A549 (cell line): ENCODE measurements around the gene PLAAT1. TPM values are rescaled to one million over a fixed set of nuclear protein-coding genes. Genes with fewer than 3 reads are reported as not detected.

Source experiments
- ATAC-seq, 2 experiments: fragments of 200-7000 bp in 1 of 2; fragments of >200 bp in 1 of 2; cut with Nextera tagmentation in 1 of 2; cut with Tn5 transposase in 1 of 2; 3 replicates each; pipeline versions ENCODE4 v1.8.0 to v1.9.1; 2018 to 2020; ENCODE audit warnings: mild to moderate bottlenecking in 1 of 2, moderate library complexity in 1 of 2
- CTCF ChIA-PET: fragments of 300-600 bp; sonication (Branson Sonifier 250); formaldehyde crosslinking; extraction: SDS; loops from one replicate; lab custom pipeline; 2021; ENCODE audit warnings: antibody characterized with exemption, inconsistent platforms; lab: Yijun Ruan, JAX
- POLR2A ChIA-PET: fragments of 350-600 bp; formaldehyde crosslinking; extraction: SDS; loops from one replicate; lab custom pipeline; 2021; ENCODE audit warnings: antibody characterized with exemption, inconsistent platforms; lab: Yijun Ruan, JAX
- DNase-seq, 2 experiments: peaks; one replicate each; pipeline versions ENCODE4 v3.0.0 to v3.0.0-alpha.2; 2011 to 2016; ENCODE audit warnings: low read depth in 1 of 2, low spot score in 1 of 2
- FAIRE-seq: peaks from 2 replicates; lab custom pipeline; 2011; peaks lifted over from hg19 to GRCh38; lab: Jason Lieb, UNC
- H3K27ac ChIP-seq, 2 experiments: fragments of >200 bp; sonication (Bioruptor Twin); formaldehyde crosslinking; 3 replicates each; pipeline ENCODE4 v1.5.1; 2016 to 2017
- H3K4me1 ChIP-seq: fragments of >200 bp; sonication (Bioruptor Twin); formaldehyde crosslinking; 3 replicates; pipeline ENCODE4 v1.6.1; 2016
- H3K4me2 ChIP-seq: fragments of >200 bp; sonication (Bioruptor Twin); formaldehyde crosslinking; 3 replicates; pipeline ENCODE4 v1.6.1; 2016
- H3K4me3 ChIP-seq: fragments of >200 bp; sonication (Bioruptor Twin); formaldehyde crosslinking; 3 replicates; pipeline ENCODE4 v1.5.1; 2016
- H3K9me3 ChIP-seq: fragments of >200 bp; sonication (Bioruptor Twin); formaldehyde crosslinking; 3 replicates; pipeline ENCODE4 v1.6.1; 2016
- BHLHE40 ChIP-seq: IDR thresholded peaks from 2 replicates; pipeline ENCODE4 v1.6.1; 2012; ENCODE audit warnings: low read depth, low read length, inconsistent platforms
- EHMT2 ChIP-seq: fragments of 200-600 bp; sonication (generic); IDR thresholded peaks from 2 replicates; pipeline ENCODE4 v1.6.1; 2016; ENCODE audit warnings: antibody characterized with exemption, low read depth, mild to moderate bottlenecking, moderate library complexity
- EP300 ChIP-seq, 2 experiments: fragments of >200 bp; sonication (Bioruptor Twin); formaldehyde crosslinking; IDR thresholded peaks; 2 replicates in 1 of 2; 3 replicates in 1 of 2; pipeline ENCODE4 v1.6.1; 2016 to 2017
- FOXS1 ChIP-seq: fragments of 250-450 bp; sonication (Bioruptor Pico); IDR thresholded peaks from 2 replicates; pipeline ENCODE4 v1.5.0; 2020; ENCODE audit warnings: mild to moderate bottlenecking, moderate library complexity
- HDAC2 ChIP-seq: fragments of 200-600 bp; sonication (generic); IDR thresholded peaks from 2 replicates; pipeline ENCODE4 v1.6.1; 2016
- HOXB13 ChIP-seq: fragments of 250-450 bp; sonication (Bioruptor Pico); IDR thresholded peaks from 2 replicates; pipeline ENCODE4 v1.5.0; 2020; ENCODE audit warnings: low read depth, mild to moderate bottlenecking, moderate library complexity
- JUN ChIP-seq, 2 experiments: fragments of >200 bp; sonication (Bioruptor Twin); formaldehyde crosslinking; IDR thresholded peaks; 2 replicates in 1 of 2; 3 replicates in 1 of 2; pipeline ENCODE4 v1.6.1; 2016 to 2017
- JUNB ChIP-seq: fragments of >200 bp; sonication (Bioruptor Twin); formaldehyde crosslinking; IDR thresholded peaks from 2 replicates; pipeline ENCODE4 v1.6.1; 2016
- MAZ ChIP-seq: fragments of 150-350 bp; IDR thresholded peaks from 2 replicates; pipeline ENCODE4 v1.6.1; 2014; ENCODE audit warnings: antibody characterized with exemption, low read depth, low read length, borderline replicate concordance
- MYC ChIP-seq: IDR thresholded peaks from 2 replicates; pipeline ENCODE4 v1.6.1; 2012; ENCODE audit warnings: mild to moderate bottlenecking, inconsistent platforms, low read length, improper control_type of control experiment, borderline replicate concordance
- NFE2L2 ChIP-seq: fragments of 150-350 bp; conservative IDR thresholded peaks from 2 replicates; pipeline ENCODE4 v1.6.1; 2014; ENCODE audit warnings: low read length
- NPAS2 ChIP-seq: fragments of 250-450 bp; sonication (Bioruptor Pico); IDR thresholded peaks from 2 replicates; pipeline ENCODE4 v1.8.0; 2022; ENCODE audit warnings: mild to moderate bottlenecking, moderate library complexity, borderline replicate concordance
- POLR2A ChIP-seq: IDR thresholded peaks from 2 replicates; pipeline ENCODE4 v1.6.1; 2012; ENCODE audit warnings: mild to moderate bottlenecking, low read length
- RAD21 ChIP-seq, 2 experiments: fragments of >200 bp in 1 of 2; sonication (Bioruptor Twin) in 1 of 2; formaldehyde crosslinking in 1 of 2; IDR thresholded peaks in 1 of 2; conservative IDR thresholded peaks in 1 of 2; 2 replicates in 1 of 2; 3 replicates in 1 of 2; pipeline ENCODE4 v1.6.1; 2012 to 2018; ENCODE audit warnings: inconsistent platforms in 1 of 2
- RARB ChIP-seq: fragments of 250-450 bp; sonication (Bioruptor Pico); IDR thresholded peaks from 2 replicates; pipeline ENCODE4 v1.8.0; 2021; ENCODE audit warnings: mild to moderate bottlenecking, moderate library complexity
- RCOR1 ChIP-seq: fragments of 150-350 bp; IDR thresholded peaks from 2 replicates; pipeline ENCODE4 v1.6.1; 2014; ENCODE audit warnings: antibody characterized with exemption, low read length, low read depth
- SMC3 ChIP-seq: fragments of >200 bp; sonication (Bioruptor Twin); formaldehyde crosslinking; IDR thresholded peaks from 3 replicates; pipeline ENCODE4 v1.6.1; 2018; ENCODE audit warnings: inconsistent platforms
- SREBF2 ChIP-seq: fragments of 450-650 bp; IDR thresholded peaks from 2 replicates; pipeline ENCODE4 v1.6.1; 2014; ENCODE audit warnings: mild to moderate bottlenecking, moderate library complexity
- TFCP2L1 ChIP-seq: fragments of 250-450 bp; sonication (Bioruptor Pico); IDR thresholded peaks from 2 replicates; pipeline ENCODE4 v1.5.0; 2021; ENCODE audit warnings: mild to moderate bottlenecking
- TP53 ChIP-seq: fragments of 250-450 bp; sonication (Bioruptor Pico); IDR thresholded peaks from 2 replicates; pipeline ENCODE4 v1.5.0; 2021; ENCODE audit warnings: mild to moderate bottlenecking, moderate library complexity
- ZC3H11A ChIP-seq: fragments of 450-650 bp; IDR thresholded peaks from 2 replicates; pipeline ENCODE4 v1.6.1; 2014; ENCODE audit warnings: antibody characterized with exemption, mild to moderate bottlenecking
- ZFP36 ChIP-seq: fragments of 450-650 bp; IDR thresholded peaks from 2 replicates; pipeline ENCODE4 v1.6.1; 2014; ENCODE audit warnings: borderline replicate concordance; ENCODE audit not compliant: partially characterized antibody
- ZNF302 ChIP-seq: fragments of 250-450 bp; sonication (Bioruptor Pico); IDR thresholded peaks from 2 replicates; pipeline ENCODE4 v1.9.0; 2021; ENCODE audit warnings: inconsistent platforms, mild to moderate bottlenecking, moderate library complexity
- WGBS: methylation state at CpG from one replicate; pipeline ENCODE4 v1.1.6; 2017; ENCODE audit errors: missing lambda C conversion rate; 5-methylcytosine and 5-hydroxymethylcytosine counted together
- polyA plus RNA-seq, 4 experiments: library from polyadenylated mRNA; depleted of rRNA in 3 of 4; stranded (reverse); fragments of >200 nt; fragmentation: RNase III in 1 of 4; extraction: RNeasy Plus Mini Kit Qiagen cat#74134 plus additional on column Dnase treatment in 1 of 4; gene quantifications; 2 replicates in 3 of 4; 3 replicates in 1 of 4; pipeline ENCODE4 v1.2.3, GENCODE V29; 2011 to 2017
- TF ChIP-seq, protein P1 (sequence below): fragments of 250-450 bp; sonication (Bioruptor Pico); IDR thresholded peaks from 2 replicates; pipeline ENCODE4 v1.5.0; 2020; ENCODE audit warnings: low read depth, mild to moderate bottlenecking, moderate library complexity
- TF ChIP-seq, protein P2 (sequence below): IDR thresholded peaks from 2 replicates; pipeline ENCODE4 v1.6.1; 2012; ENCODE audit warnings: low read depth, borderline replicate concordance
- TF ChIP-seq, protein P3 (sequence below): fragments of >200 bp; sonication (Bioruptor Twin); formaldehyde crosslinking; IDR thresholded peaks from 2 replicates; pipeline ENCODE4 v1.6.1; 2016
- TF ChIP-seq, protein P4 (sequence below): IDR thresholded peaks from 2 replicates; pipeline ENCODE4 v1.6.1; 2012
- TF ChIP-seq, protein P5 (sequence below): IDR thresholded peaks from 2 replicates; pipeline ENCODE4 v1.6.1; 2012

The PLAAT1 gene
- polyA plus RNA-seq, 2 of the 4 experiments (the other 2 are of a cell fraction): 0.12 TPM; not detected in 1

DNA sequence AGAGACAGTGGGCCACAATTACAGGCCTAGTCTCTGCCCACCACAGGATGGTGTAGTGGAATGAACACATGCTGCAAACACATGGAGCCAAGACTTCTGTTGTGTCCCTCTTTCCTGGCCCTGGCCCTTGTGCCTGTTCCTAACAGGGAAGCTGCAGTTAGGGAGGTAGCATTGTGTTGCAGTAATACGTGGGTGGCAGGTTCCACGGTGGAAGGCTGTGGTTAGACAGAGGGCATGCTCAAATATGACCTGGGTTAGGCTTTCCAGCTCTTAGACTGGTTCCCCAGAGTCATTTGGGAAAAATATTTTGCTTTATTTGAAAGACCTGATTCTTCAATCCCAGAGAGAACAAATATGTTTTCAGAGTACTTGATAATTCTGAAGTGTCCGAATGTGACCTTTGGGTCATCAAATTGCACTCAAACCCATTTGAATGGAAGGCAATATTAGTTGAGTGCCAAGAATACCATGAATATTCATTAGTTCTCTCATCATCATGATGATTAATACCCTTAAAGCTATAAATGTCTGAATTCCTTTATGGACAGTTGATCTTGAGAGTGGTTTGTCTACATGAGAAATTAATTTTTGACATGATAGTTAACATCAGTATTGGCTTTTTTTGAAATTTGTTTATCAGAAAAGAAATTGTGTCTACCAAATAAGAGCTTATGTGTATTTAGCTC, 28.5 kb downstream of the PLAAT1 start:
- DNase-seq: no peak
- TF ChIP-seq NFE2L2 (no peak), MYC (no peak), JUNB (no peak), TFCP2L1 (no peak), ZFP36 (no peak), HDAC2 (no peak), EHMT2 (no peak), RAD21 (conservative IDR thresholded peaks at IDR 0.05 in 1 of 2, IDR thresholded peaks at IDR 0.05 in 1 of 2) (no peak), JUN (IDR thresholded peaks at IDR 0.05) (no peak), POLR2A (no peak)
- TF ChIP-seq, protein P1, sequence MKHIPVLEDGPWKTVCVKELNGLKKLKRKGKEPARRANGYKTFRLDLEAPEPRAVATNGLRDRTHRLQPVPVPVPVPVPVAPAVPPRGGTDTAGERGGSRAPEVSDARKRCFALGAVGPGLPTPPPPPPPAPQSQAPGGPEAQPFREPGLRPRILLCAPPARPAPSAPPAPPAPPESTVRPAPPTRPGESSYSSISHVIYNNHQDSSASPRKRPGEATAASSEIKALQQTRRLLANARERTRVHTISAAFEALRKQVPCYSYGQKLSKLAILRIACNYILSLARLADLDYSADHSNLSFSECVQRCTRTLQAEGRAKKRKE: no peak
- TF ChIP-seq, protein P2, sequence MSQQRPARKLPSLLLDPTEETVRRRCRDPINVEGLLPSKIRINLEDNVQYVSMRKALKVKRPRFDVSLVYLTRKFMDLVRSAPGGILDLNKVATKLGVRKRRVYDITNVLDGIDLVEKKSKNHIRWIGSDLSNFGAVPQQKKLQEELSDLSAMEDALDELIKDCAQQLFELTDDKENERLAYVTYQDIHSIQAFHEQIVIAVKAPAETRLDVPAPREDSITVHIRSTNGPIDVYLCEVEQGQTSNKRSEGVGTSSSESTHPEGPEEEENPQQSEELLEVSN: no peak
- ChIA-PET CTCF (no interaction called here), POLR2A (no interaction called here)
- 3% methylated on average over 3 of the region's 3 CpGs for WGBS
- no peak overlapping the region for H3K4me3 ChIP-seq
- no peak for ATAC-seq
- no peaks in the 10 kb centered on the region for H3K9me3 ChIP-seq
- H3K4me1 ChIP-seq: no peaks in the 10 kb centered on the region
- H3K27ac ChIP-seq: no peak overlapping the region
- no peak overlapping the region for H3K4me2 ChIP-seq
- FAIRE-seq: no peak

DNA sequence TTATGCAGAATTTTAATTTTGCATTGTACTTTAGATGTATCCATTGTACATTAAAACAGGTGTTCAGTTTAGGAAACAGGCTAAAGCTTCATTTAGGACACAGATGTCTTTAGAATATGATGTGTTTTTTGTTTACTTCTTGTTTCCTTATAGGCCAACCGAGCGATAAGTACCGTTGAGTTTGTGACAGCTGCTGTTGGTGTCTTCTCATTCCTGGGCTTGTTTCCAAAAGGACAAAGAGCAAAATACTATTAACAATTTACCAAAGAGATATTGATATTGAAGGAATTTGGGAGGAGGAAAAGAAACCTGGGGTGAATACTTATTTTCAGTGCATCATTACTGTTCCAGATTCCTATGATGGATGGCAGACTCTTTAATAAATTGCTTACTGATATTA, 29.4 kb downstream of the PLAAT1 start:
- no peak for ATAC-seq
- no peak for TF ChIP-seq MAZ
- no peak for TF ChIP-seq TP53 (CRISPR knock-in tag)
- TF ChIP-seq POLR2A: no peak
- no peak for TF ChIP-seq ZC3H11A
- no peak for TF ChIP-seq SMC3
- TF ChIP-seq, protein P3, sequence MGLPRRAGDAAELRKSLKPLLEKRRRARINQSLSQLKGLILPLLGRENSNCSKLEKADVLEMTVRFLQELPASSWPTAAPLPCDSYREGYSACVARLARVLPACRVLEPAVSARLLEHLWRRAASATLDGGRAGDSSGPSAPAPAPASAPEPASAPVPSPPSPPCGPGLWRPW: no peak
- TF ChIP-seq EP300 (IDR thresholded peaks at IDR 0.05): no peak
- no peak for TF ChIP-seq ZNF302 (CRISPR knock-in tag)
- TF ChIP-seq RCOR1: no peak
- TF ChIP-seq NPAS2 (CRISPR knock-in tag): no peak
- no peak for TF ChIP-seq BHLHE40
- no peak for TF ChIP-seq FOXS1 (CRISPR knock-in tag)
- TF ChIP-seq, protein P4, sequence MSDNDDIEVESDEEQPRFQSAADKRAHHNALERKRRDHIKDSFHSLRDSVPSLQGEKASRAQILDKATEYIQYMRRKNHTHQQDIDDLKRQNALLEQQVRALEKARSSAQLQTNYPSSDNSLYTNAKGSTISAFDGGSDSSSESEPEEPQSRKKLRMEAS: no peak
- no peak for TF ChIP-seq RARB (CRISPR knock-in tag)
- no peak for TF ChIP-seq HOXB13
- no peak for TF ChIP-seq SREBF2
- no peak for TF ChIP-seq TFCP2L1
- TF ChIP-seq ZFP36: no peak
- TF ChIP-seq, protein P5, sequence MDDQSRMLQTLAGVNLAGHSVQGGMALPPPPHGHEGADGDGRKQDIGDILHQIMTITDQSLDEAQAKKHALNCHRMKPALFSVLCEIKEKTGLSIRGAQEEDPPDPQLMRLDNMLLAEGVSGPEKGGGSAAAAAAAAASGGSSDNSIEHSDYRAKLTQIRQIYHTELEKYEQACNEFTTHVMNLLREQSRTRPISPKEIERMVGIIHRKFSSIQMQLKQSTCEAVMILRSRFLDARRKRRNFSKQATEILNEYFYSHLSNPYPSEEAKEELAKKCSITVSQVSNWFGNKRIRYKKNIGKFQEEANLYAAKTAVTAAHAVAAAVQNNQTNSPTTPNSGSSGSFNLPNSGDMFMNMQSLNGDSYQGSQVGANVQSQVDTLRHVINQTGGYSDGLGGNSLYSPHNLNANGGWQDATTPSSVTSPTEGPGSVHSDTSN: no peak
- DNase-seq: no peak
- H3K27ac ChIP-seq: no peak overlapping the region
- WGBS: 53% methylated on average over 3 of the region's 3 CpGs
- POLR2A ChIA-PET: no interaction called here
- no peak overlapping the region for H3K4me2 ChIP-seq
- no peaks in the 10 kb centered on the region for H3K9me3 ChIP-seq
- no peak for FAIRE-seq
- H3K4me3 ChIP-seq: no peak overlapping the region
- CTCF ChIA-PET: no interaction called here
- no peaks in the 10 kb centered on the region for H3K4me1 ChIP-seq
